GM21576 (cell line): Measurements from ENCODE around the gene DPH6.

Experiments
- ATAC-seq: cut with Tn5 transposase; IDR thresholded peaks from one replicate; pipeline ENCODE4 v1.9.1; 2021; ENCODE audit warnings: mild to moderate bottlenecking, moderate library complexity; ENCODE audit not compliant: unreplicated experiment

The DPH6 gene

DNA sequence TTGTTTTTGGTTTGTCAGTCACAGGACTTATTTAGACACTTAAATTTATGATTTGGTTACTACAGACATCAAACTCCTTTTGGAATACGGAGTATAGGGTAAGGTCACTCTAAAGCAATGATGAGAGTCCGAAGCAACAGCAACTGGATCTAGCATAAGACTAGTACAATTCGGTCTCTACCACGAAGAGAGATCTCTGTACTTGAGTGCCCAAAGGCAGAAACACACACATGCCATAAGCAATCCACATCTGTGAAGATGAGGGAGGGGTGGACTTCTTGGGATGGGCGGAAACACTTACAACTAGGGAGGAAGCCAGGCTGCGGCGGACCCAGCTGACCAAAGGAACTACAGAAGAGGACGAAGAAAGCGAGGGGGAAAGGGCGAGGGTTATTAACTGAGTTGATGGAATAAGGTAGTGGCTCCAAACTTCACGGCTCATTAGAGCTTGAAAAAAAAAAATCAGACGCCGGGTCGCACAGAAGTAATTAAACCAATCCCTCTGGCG lies 595 bp downstream of the DPH6 start:
- peak; percentile 15 for ATAC-seq

DNA sequence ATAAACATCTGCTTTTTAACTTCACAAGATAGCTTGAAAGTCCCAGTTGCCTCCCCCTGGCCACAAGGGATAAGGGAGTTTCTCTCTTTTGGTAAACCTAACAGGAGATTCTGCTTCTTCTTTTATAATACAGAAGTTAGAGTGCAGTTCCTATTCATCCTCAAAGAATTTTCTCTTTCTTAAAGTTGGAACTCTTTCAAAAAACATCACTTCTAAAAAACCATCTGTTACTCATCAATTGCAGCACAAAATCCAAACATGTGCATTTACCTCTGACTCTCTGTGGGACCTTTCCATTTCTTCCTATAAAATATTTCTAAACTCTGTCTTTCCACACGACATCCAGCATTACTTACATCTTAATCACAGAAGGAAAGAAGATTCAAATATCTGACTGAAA lies 5.1 kb downstream of the DPH6 start:
- ATAC-seq, result no peak

GRCh38 chr15:35540021-35540420 lies 5.9 kb downstream of the DPH6 start:
- no peak for ATAC-seq

- ATAC-seq, result no peak
These were observed 10.5 kb downstream of the DPH6 start for GRCh38 chr15:35535365-35535916.

GRCh38 chr15:35533130-35534110 lies 12.5 kb downstream of the DPH6 start:
- no peak for ATAC-seq

DNA sequence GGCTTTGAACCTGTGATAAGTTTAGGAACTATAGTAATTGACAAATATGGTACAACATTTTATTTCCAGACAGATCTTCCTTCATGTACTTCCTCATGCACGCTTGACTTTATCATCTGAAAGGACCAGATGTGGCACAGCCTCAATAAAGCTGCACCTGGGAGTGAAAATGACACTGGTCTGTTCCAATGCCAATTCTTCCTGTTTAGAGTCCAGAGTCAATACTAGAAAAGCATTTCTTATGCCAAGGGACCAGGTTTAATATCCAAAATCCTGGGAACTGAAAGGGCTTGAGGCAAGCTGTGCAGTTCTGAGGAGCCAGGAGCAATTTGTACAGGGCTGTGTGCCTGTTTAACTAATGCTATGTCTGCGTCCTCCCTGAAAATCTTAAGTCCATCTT lies 15.3 kb downstream of the DPH6 start:
- ATAC-seq, result no peak

- no peak for ATAC-seq
These were observed 16.2 kb downstream of the DPH6 start for GRCh38 chr15:35529784-35530183.

DNA sequence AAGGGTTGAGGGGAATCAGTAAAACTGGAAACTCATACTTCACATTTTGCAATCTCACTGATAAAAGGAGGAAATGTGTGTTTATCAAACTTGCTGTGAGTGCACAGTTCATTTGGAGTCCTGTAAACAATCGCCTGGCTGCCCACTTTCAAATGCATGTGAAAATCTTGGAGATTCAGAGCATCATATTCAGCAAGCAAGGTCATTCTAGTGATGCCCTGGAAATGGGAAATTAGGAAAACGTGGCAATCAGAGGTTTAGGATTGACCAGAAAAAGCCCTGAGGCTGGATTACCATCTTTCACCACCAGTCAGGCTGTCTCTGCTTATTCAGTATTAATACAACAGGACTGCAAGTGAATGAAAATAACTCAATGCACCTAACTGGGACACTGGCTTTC lies 23.9 kb downstream of the DPH6 start:
- ATAC-seq, result no peak

GRCh38 chr15:35519541-35520149 lies 26.3 kb downstream of the DPH6 start:
- ATAC-seq, result peak; percentile 90

DNA sequence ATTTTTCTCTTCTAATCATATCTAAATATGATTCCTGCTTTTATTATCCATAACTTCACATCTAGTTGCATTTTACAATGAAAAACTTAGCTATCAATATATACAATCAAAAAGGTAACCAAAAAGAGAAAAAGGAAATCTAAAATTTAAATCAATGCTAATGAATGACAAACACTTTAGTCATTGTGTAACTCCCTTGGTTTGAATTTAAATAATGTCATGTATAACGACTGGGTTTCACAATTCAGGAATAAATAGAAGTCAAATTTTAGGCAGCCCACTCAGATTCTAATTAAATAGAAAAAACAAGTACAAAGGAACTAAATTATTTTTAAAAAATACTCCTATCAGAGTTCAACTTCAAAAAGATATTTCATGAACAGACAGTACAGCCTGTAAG lies 26.9 kb downstream of the DPH6 start:
- no peak for ATAC-seq

GRCh38 chr15:35514759-35515158 lies 31.2 kb downstream of the DPH6 start:
- no peak for ATAC-seq

DNA sequence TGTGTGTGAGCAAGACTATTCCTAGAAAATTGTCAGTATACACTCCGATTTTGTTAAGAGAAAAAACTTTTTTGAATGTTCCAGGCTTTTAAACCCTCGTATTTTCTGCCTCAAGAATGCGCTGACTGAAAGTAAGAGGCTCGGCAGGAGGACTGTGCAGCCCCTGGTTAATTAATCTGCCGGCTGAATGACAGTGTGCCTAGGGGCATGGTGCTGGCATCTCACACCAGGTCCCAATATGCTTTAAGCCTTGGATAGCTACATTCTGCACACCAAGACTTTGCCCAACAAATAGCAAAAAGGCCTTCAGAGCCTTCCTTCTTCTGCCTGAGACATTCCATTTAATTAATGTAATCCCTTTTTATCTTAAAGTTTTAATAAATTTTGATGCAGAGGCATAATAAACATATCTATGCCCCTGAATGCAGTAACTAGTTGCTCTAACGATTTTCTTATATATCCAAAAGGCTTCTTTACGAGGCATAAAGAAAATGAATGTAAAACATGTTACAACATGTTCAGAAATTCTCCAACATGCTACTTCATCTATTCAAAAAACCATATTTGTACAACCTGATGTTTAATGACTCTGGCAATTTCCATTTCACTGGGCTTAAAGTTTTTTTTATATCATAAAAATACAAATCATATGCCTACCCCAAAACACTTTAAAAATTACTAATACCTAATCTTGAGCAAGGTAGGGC lies 37.9 kb downstream of the DPH6 start:
- no peak for ATAC-seq

DNA sequence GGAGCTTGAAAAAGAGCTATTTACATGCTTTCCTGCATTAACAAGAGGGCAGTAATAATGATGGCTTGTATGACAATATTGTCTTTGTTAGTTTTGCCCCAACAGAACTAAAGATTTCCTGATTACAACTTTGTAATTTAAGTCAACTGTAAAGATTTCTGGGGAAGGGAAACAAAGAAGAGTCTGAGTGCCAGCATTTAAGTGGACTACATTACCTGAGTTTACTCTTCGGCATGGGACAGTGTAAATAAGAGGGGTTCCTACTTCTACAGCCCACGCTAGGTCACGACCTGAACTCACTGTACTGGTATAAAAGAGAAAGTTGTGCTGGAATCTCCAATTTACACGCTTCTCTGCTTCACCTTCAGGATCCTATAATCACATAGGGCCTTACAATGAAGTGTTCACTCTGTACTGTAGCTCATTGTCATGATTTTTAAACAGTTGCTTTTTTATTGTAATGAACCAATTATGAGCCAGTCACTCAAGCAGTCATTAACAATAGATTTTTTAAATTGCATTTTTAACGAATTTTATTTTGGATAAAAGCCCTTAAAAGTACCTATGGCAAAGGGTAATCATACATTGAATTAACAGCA lies 39.6 kb downstream of the DPH6 start:
- no peak for ATAC-seq

DNA sequence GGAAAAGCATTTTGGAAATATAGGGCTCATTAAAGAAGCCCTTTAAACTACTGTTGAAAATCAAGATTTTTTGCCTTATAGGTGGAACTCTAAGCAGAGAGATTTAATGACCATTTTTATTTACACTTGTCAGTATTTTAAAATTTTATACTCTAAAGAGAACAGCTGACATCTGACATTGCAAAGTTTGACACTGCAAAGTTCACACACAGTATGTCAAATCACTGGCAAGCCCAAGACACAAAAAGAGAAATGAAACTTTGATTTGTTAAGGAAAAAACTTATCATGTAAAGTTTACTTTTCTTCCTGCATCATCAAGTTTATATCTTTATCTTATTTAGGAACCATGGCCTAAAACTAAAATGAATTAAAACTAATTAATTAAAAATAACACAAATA lies 40.2 kb downstream of the DPH6 start:
- no peak for ATAC-seq

GRCh38 chr15:35505141-35505540 lies 40.8 kb downstream of the DPH6 start:
- no peak for ATAC-seq

- ATAC-seq, result no peak
These were observed 46.2 kb downstream of the DPH6 start for GRCh38 chr15:35499723-35500122.

DNA sequence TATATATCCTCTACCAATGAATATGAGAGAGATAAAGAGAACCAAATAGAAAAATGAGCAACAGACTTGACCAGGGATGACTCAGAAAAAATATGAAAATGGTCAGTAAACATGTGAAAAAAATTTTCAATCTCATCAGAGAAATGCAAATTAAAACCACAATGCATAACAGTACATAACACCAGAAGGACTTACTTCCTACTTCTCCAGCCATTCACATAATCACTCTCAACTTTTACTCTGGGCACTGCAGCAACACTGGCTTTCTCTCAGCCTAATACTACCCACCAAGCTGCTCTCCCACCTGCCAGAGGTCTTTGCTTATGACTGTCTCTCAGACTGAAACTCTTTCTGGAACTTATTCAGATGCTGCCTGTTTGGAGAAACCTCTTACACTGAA lies 49.4 kb downstream of the DPH6 start:
- peak; percentile 99 for ATAC-seq

DNA sequence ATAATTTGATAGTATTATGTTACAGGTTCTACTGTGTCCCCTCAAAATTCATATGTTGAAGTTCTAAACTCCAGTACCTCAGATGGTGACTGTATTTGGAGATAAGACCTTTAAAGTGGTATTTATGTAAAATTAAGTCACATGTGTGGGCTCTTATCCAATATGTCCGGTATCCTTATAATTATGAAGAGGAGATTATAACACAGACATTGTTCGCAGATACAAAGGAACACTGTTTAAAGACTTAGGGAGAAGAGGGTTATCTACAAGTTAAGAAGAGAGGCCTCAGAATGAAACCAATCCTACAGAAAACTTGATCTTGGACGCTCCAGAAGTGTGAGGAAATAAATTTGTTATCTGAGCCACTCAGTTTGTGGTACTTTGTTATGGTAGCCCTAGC lies 50.9 kb downstream of the DPH6 start:
- ATAC-seq, result no peak

DNA sequence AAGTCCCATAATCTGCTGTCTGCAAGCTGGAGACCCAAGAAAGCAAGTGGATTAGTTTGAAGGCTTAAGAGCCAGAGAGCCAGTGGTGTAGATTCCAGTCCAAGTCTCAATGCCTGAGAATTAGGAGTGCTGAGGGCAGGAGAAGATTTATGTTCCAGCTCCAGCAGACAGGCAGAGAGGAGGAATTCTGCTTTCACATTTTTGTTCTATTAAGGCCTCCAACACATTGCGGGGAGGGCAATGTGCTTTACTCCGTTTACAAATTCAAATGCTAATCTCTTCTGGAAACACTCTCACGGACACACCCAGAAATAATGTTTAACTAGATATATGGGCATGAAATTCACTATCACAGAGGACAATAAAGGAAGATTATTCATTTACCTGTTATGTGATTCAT lies 54.0 kb downstream of the DPH6 start:
- no peak for ATAC-seq

- ATAC-seq, result no peak
These were observed 54.8 kb downstream of the DPH6 start for GRCh38 chr15:35491173-35491572.

DNA sequence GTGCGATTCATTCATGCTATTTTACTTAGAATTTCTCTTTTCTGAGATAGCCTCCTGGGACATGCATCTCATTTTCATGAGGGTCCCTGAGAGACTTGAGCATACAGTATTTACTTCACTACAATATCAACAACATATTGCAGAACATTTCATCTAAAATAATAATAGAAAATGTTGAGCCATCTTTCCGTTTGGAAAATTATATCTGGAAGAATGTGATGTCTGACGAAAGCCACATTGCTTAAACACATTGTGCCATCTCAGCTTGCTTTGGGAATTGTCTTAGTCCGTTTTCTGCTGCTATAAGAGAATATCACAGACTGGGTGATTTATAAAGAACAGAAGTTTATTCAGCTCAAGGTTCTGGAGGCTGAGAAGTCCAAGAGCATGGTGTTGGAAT lies 55.5 kb downstream of the DPH6 start:
- no peak for ATAC-seq
